GM23338 (cell line): Measurements from ENCODE around the gene MRPS22. TPM values are rescaled to one million over a fixed set of nuclear protein-coding genes. Genes with fewer than 3 reads are reported as not detected.

ENCODE experiments used
- ATAC-seq: fragments of 200-7000 bp; cut with Tn5 transposase; 3 replicates; pipeline ENCODE4 v1.9.1; 2020
- DNase-seq: peaks from one replicate; pipeline ENCODE4 v3.0.0-alpha.2; 2015; ENCODE audit warnings: low spot score
- H2AFZ ChIP-seq: fragments of 200-600 bp; sonication (generic); 2 replicates; pipeline ENCODE4 v1.8.0; 2016; ENCODE audit warnings: antibody characterized with exemption, mild to moderate bottlenecking, moderate library complexity
- H3F3A ChIP-seq: fragments of 200-600 bp; sonication (generic); replicated peaks from 2 replicates; pipeline ENCODE4 v1.8.0; 2017; ENCODE audit warnings: antibody characterized with exemption, mixed run types, low read depth
- H3K27ac ChIP-seq: fragments of 200-600 bp; sonication (generic); 2 replicates; pipeline ENCODE4 v1.6.1; 2016; ENCODE audit warnings: low read depth
- H3K27me3 ChIP-seq: fragments of 200-600 bp; sonication (generic); 2 replicates; pipeline ENCODE4 v1.8.0; 2016; ENCODE audit warnings: mild to moderate bottlenecking, mixed run types, moderate library complexity; ENCODE audit not compliant: insufficient read depth
- H3K36me3 ChIP-seq: fragments of 200-600 bp; sonication (generic); 2 replicates; pipeline ENCODE4 v1.8.0; 2016; ENCODE audit warnings: mild to moderate bottlenecking; ENCODE audit not compliant: insufficient read depth
- H3K4me1 ChIP-seq: fragments of 200-600 bp; sonication (generic); 2 replicates; pipeline ENCODE4 v1.8.0; 2016; ENCODE audit warnings: mild to moderate bottlenecking, moderate library complexity; ENCODE audit not compliant: insufficient read depth
- H3K4me2 ChIP-seq: fragments of 200-600 bp; sonication (generic); 2 replicates; pipeline ENCODE4 v1.7.1; 2017; ENCODE audit warnings: mixed run types
- H3K4me3 ChIP-seq: fragments of 200-600 bp; sonication (generic); 2 replicates; pipeline ENCODE4 v1.6.1; 2016; ENCODE audit warnings: mixed run types
- H3K79me2 ChIP-seq: fragments of 200-600 bp; sonication (generic); replicated peaks from 2 replicates; pipeline ENCODE4 v1.8.0; 2017; ENCODE audit warnings: mild to moderate bottlenecking; ENCODE audit not compliant: insufficient read depth
- H3K9me2 ChIP-seq: fragments of 200-600 bp; sonication (generic); 2 replicates; pipeline ENCODE4 v1.8.0; 2017; ENCODE audit not compliant: insufficient read depth
- H4K20me1 ChIP-seq: fragments of 200-600 bp; sonication (generic); replicated peaks from 2 replicates; pipeline ENCODE4 v1.8.0; 2017; ENCODE audit warnings: mild to moderate bottlenecking; ENCODE audit not compliant: insufficient read depth
- H3K27ac Mint-ChIP-seq: 2 replicates; pipeline ENCODE4 v1.8.0; 2020; ENCODE audit warnings: inconsistent platforms, mild to moderate bottlenecking, moderate library complexity, mixed read lengths
- H3K27me3 Mint-ChIP-seq: 3 replicates; pipeline ENCODE4 v1.8.0; 2022; ENCODE audit warnings: low read depth, mild to moderate bottlenecking, moderate library complexity, mixed read lengths, inconsistent platforms; ENCODE audit not compliant: insufficient read depth, poor library complexity
- H3K36me3 Mint-ChIP-seq: 3 replicates; pipeline ENCODE4 v1.8.0; 2021; ENCODE audit warnings: low read depth, mild to moderate bottlenecking, inconsistent platforms, moderate library complexity, mixed read lengths
- H3K4me1 Mint-ChIP-seq: 3 replicates; pipeline ENCODE4 v1.8.0; 2020; ENCODE audit warnings: mild to moderate bottlenecking, inconsistent platforms, mixed read lengths
- H3K4me3 Mint-ChIP-seq: 3 replicates; pipeline ENCODE4 v1.8.0; 2021; ENCODE audit warnings: moderate library complexity, mild to moderate bottlenecking, inconsistent platforms, mixed read lengths
- H3K9me3 Mint-ChIP-seq: 3 replicates; pipeline ENCODE4 v1.8.0; 2020; ENCODE audit warnings: moderate library complexity, mild to moderate bottlenecking, inconsistent platforms, mixed read lengths
- CREB1 ChIP-seq: fragments of 250-450 bp; sonication (Bioruptor Pico); IDR thresholded peaks from 2 replicates; pipeline ENCODE4 v1.5.0; 2020; ENCODE audit warnings: low read depth, mild to moderate bottlenecking, moderate library complexity
- ETS1 ChIP-seq: IDR thresholded peaks from 2 replicates; pipeline ENCODE4 v1.6.1; 2016; ENCODE audit warnings: antibody characterized with exemption
- EZH2 ChIP-seq: fragments of 200-600 bp; sonication (generic); IDR thresholded peaks from one replicate; pipeline ENCODE4 v1.8.0; 2017; ENCODE audit warnings: antibody characterized with exemption, mild to moderate bottlenecking, low read depth; ENCODE audit not compliant: unreplicated experiment
- EZH2phosphoT487 ChIP-seq: fragments of 200-600 bp; sonication (generic); IDR thresholded peaks from one replicate; pipeline ENCODE4 v1.8.1; 2018; ENCODE audit warnings: antibody characterized with exemption; ENCODE audit not compliant: unreplicated experiment
- JUNB ChIP-seq: IDR thresholded peaks from one replicate; pipeline ENCODE4 v1.6.1; 2016; ENCODE audit warnings: antibody characterized with exemption; ENCODE audit not compliant: unreplicated experiment
- NANOG ChIP-seq: IDR thresholded peaks from 2 replicates; pipeline ENCODE4 v1.6.1; 2016; ENCODE audit warnings: antibody characterized with exemption, borderline replicate concordance
- REST ChIP-seq: IDR thresholded peaks from one replicate; pipeline ENCODE4 v1.6.1; 2018; ENCODE audit warnings: antibody characterized with exemption; ENCODE audit not compliant: unreplicated experiment
- STAT1 ChIP-seq: IDR thresholded peaks from one replicate; pipeline ENCODE4 v1.6.1; 2016; ENCODE audit warnings: antibody characterized with exemption; ENCODE audit not compliant: unreplicated experiment
- ZNF114 ChIP-seq: fragments of 250-450 bp; sonication (Bioruptor Pico); IDR thresholded peaks from 2 replicates; pipeline ENCODE4 v1.5.0; 2020; ENCODE audit warnings: mild to moderate bottlenecking, moderate library complexity
- ZNF331 ChIP-seq: fragments of 250-450 bp; sonication (Bioruptor Pico); IDR thresholded peaks from 2 replicates; pipeline ENCODE4 v1.5.0; 2020; ENCODE audit warnings: low read depth, mild to moderate bottlenecking, moderate library complexity
- ZNF462 ChIP-seq: fragments of 250-450 bp; sonication (Bioruptor Pico); IDR thresholded peaks from 2 replicates; pipeline ENCODE4 v1.5.0; 2020; ENCODE audit warnings: mild to moderate bottlenecking, moderate library complexity
- polyA plus RNA-seq: library from polyadenylated mRNA; unstranded; fragments of >200 nt; fragmentation: Nextera tagmentation; extraction: Ambion mirVana; gene quantifications from 2 replicates; pipeline ENCODE4 v1.2.1, GENCODE V29; 2016
- total RNA-seq: library from RNA; depleted of rRNA; stranded (reverse); fragments of >200 nt; shearing (Covaris generic); gene quantifications from 2 replicates; pipeline ENCODE4 v1.2.3, GENCODE V29; 2014

MRPS22 gene
- total and polyA plus RNA-seq, 2 experiments from 2014 or later: 58.4 to 65.6 TPM

- no peak for TF ChIP-seq ZNF462 (CRISPR knock-in tag)
- TF ChIP-seq CREB1 (CRISPR knock-in tag): peak; percentile 75
- peak; percentile 60 for TF ChIP-seq REST
These were observed 14.4 kb upstream of the MRPS22 start (continued) for GRCh38 chr3:139329364-139329850.

- Histone ChIP-seq H2AFZ (no peak overlapping the region), H4K20me1 (no peaks in the 10 kb centered on the region), H3K27me3 (peaks cover 14% of the 10 kb centered on the region; the same call in 1 of the 2 replicates), H3K9me2 (no peaks in the 10 kb centered on the region), H3K4me3 (no peak overlapping the region), H3K79me2 (no peaks in the 10 kb centered on the region), H3K36me3 (no peaks in the 10 kb centered on the region), H3F3A (no peaks in the 10 kb centered on the region), H3K4me1 (peaks cover 4% of the 10 kb centered on the region; the same call in 1 of the 2 replicates), H3K27ac (no peak overlapping the region), H3K4me2 (no peak overlapping the region)
- Mint-ChIP-seq H3K27ac (no peak overlapping the region), H3K4me3 (no peak overlapping the region), H3K27me3 (peaks cover 7% of the 10 kb centered on the region), H3K36me3 (no peaks in the 10 kb centered on the region), H3K4me1 (peaks cover 2% of the 10 kb centered on the region; the same call in 1 of the 3 replicates), H3K9me3 (no peaks in the 10 kb centered on the region)
- DNase-seq (no peak), ATAC-seq (no peak)
- TF ChIP-seq ETS1: no peak
- no peak for TF ChIP-seq ZNF331
- TF ChIP-seq CREB1 (CRISPR knock-in tag): no peak
- TF ChIP-seq EZH2phosphoT487: no peak
- no peak for TF ChIP-seq JUNB
- no peak for TF ChIP-seq EZH2
- TF ChIP-seq ZNF114: no peak
- TF ChIP-seq NANOG: no peak
- TF ChIP-seq STAT1: no peak
- no peak for TF ChIP-seq REST
These were observed 11.7 kb upstream of the MRPS22 start for GRCh38 chr3:139332092-139332491.
